Neural progenitor cell (in vitro differentiated cells): ENCODE results near the gene CHRNG.

Experiments
- CTCF ChIP-seq: fragments of 200-600 bp; sonication (generic); IDR thresholded peaks from 2 replicates; pipeline ENCODE4 v1.5.1; 2017; ENCODE audit warnings: antibody characterized with exemption, mild to moderate bottlenecking
- EZH2 ChIP-seq: fragments of 200-600 bp; sonication (generic); IDR thresholded peaks from 2 replicates; pipeline ENCODE4 v1.6.1; 2017; ENCODE audit warnings: antibody characterized with exemption, mild to moderate bottlenecking, moderate library complexity
- EZH2phosphoT487 ChIP-seq: fragments of 200-600 bp; sonication (generic); IDR thresholded peaks from 2 replicates; pipeline ENCODE4 v1.6.1; 2017; ENCODE audit warnings: antibody characterized with exemption

DNA sequence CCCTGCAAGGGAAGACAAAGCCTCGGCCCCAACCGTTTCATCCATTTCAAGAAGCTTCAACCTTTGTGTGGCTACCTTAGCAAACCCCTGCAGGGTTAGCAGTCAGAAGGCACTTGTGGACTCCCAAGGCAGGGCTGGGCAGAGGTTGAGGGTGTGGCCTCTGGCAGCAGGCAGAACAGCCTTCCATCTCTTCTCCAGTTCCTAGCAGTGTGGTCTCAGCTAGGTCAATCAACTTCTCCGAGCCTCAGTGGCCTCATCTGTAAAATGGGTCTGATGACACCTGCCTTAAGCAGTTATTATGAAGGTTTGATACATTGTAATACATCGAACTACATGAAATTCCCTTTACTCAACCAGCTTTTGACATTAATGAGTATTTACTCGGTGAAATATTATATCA is 26.1 kb upstream of the CHRNG start:
- TF ChIP-seq CTCF (no peak), EZH2 (no peak), EZH2phosphoT487 (no peak)
